ENCODE data around the gene ZNF32. TPM values are rescaled to one million over a fixed set of nuclear protein-coding genes. Genes with fewer than 3 reads are reported as not detected.

Gene ZNF32
- total RNA-seq, 1 experiment from 2014 or later = 23.9 TPM

DNA sequence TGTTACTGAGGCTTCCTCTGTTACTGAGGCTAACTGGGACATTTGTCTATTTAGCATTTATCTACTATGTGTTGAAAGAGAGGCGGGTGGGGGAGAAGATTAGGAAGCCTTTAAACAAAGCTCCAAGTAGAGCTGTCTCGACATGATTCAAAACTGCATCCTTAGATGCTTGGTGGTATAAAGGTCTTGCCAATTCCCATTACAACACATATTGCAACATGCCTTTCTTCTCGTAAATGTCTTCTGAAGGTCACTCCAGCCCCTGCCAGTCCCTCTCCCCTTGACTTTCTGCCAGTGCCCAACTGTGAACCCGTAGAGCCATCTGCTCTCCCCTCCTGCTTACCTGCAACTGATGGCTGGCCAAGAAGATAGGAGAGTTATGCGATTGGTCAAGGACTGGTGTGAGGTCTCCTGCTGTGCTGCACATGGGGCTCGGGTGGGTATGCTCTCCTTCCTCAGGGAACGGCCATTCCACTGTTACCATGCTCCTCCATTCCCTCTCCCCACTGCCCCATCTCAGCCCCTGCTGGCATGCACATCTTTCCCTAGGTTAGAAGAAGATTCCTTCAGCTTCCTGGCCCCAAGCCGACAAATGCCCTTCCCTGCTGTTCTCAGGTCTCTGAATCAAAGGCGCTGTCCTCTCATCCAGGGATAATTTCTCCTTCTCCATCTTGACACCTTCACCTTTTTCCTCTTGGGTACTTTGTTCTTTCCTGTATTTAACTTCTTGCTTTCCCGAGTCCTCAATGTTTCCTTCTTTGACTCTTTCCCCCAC lies 43.6 kb upstream of the ZNF32 start:
- no peak overlapping the region for H3K4me3 Mint-ChIP-seq
- H3K9me3 Mint-ChIP-seq = no peaks in the 10 kb centered on the region

DNA sequence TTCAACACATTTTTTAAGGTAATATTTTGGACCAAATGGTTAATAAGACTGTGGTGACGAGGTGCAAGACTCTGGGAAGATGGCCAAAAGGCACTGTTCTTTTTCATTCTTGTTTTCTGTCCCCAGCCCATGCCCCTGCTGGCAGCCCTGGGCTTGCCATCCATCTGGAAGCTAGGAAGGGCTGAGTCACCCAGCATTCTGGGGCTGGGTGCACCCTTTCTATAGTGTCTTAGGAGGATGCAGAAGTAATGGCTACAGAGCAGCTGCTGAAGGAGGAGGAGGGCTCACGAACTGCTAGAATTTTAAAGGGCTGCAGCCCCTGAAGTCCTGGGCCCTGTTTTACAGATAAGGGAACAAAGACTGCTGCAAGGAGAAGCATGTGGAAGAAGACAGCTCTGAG lies 42.8 kb upstream of the ZNF32 start:
- Mint-ChIP-seq H3K36me3 (no peaks in the 10 kb centered on the region), H3K27me3 (ENCODE audit: low read depth) (peaks cover 65% of the 10 kb centered on the region), H3K9me3 (no peaks in the 10 kb centered on the region), H3K4me3 (no peak overlapping the region), H3K4me1 (0 out of 2 replicates have a peak, but pooled peaks cover 5% of the 10 kb centered on the region), H3K27ac (no peak overlapping the region)
- ChIA-PET CTCF (interaction anchor here (1.1 to 2.7 kb wide), 3 partner anchors 8 to 338 kb away, joined by 4 to 14 read pairs (median 6); no protein-coding TSS in a partner anchor), POLR2A (interaction anchor here (0.5 kb wide), 1 partner anchor 217 kb away, joined by 4 read pairs; no protein-coding TSS in a partner anchor)
- ATAC-seq (no peak), DNase-seq (ENCODE audit: low spot score) (no peak)
- no peak for TF ChIP-seq SMAD4 (CRISPR knock-in tag; IDR thresholded peaks at IDR 0.05)
- TF ChIP-seq CREB1 (CRISPR knock-in tag; IDR thresholded peaks at IDR 0.05) = no peak
- TF ChIP-seq NR1H2 (CRISPR knock-in tag; IDR thresholded peaks at IDR 0.05) = no peak
- TF ChIP-seq, protein P1, sequence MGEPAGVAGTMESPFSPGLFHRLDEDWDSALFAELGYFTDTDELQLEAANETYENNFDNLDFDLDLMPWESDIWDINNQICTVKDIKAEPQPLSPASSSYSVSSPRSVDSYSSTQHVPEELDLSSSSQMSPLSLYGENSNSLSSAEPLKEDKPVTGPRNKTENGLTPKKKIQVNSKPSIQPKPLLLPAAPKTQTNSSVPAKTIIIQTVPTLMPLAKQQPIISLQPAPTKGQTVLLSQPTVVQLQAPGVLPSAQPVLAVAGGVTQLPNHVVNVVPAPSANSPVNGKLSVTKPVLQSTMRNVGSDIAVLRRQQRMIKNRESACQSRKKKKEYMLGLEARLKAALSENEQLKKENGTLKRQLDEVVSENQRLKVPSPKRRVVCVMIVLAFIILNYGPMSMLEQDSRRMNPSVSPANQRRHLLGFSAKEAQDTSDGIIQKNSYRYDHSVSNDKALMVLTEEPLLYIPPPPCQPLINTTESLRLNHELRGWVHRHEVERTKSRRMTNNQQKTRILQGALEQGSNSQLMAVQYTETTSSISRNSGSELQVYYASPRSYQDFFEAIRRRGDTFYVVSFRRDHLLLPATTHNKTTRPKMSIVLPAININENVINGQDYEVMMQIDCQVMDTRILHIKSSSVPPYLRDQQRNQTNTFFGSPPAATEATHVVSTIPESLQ (CRISPR knock-in tag; IDR thresholded peaks at IDR 0.05) = no peak
- TF ChIP-seq NFATC4 (CRISPR knock-in tag; IDR thresholded peaks at IDR 0.05) = no peak
- no peak for TF ChIP-seq JAZF1 (CRISPR knock-in tag; IDR thresholded peaks at IDR 0.05)
- TF ChIP-seq ZNF263 (CRISPR knock-in tag; IDR thresholded peaks at IDR 0.05; ENCODE audit: low read depth) = no peak
- TF ChIP-seq, protein P2, sequence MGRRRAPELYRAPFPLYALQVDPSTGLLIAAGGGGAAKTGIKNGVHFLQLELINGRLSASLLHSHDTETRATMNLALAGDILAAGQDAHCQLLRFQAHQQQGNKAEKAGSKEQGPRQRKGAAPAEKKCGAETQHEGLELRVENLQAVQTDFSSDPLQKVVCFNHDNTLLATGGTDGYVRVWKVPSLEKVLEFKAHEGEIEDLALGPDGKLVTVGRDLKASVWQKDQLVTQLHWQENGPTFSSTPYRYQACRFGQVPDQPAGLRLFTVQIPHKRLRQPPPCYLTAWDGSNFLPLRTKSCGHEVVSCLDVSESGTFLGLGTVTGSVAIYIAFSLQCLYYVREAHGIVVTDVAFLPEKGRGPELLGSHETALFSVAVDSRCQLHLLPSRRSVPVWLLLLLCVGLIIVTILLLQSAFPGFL (CRISPR knock-in tag; IDR thresholded peaks at IDR 0.05; ENCODE audit: borderline replicate concordance) = no peak
- TF ChIP-seq, protein P3, sequence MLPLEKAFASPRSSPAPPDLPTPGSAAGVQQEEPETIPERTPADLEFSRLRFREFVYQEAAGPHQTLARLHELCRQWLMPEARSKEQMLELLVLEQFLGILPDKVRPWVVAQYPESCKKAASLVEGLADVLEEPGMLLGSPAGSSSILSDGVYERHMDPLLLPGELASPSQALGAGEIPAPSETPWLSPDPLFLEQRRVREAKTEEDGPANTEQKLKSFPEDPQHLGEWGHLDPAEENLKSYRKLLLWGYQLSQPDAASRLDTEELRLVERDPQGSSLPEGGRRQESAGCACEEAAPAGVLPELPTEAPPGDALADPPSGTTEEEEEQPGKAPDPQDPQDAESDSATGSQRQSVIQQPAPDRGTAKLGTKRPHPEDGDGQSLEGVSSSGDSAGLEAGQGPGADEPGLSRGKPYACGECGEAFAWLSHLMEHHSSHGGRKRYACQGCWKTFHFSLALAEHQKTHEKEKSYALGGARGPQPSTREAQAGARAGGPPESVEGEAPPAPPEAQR (CRISPR knock-in tag; IDR thresholded peaks at IDR 0.05) = no peak
- TF ChIP-seq, protein P4, sequence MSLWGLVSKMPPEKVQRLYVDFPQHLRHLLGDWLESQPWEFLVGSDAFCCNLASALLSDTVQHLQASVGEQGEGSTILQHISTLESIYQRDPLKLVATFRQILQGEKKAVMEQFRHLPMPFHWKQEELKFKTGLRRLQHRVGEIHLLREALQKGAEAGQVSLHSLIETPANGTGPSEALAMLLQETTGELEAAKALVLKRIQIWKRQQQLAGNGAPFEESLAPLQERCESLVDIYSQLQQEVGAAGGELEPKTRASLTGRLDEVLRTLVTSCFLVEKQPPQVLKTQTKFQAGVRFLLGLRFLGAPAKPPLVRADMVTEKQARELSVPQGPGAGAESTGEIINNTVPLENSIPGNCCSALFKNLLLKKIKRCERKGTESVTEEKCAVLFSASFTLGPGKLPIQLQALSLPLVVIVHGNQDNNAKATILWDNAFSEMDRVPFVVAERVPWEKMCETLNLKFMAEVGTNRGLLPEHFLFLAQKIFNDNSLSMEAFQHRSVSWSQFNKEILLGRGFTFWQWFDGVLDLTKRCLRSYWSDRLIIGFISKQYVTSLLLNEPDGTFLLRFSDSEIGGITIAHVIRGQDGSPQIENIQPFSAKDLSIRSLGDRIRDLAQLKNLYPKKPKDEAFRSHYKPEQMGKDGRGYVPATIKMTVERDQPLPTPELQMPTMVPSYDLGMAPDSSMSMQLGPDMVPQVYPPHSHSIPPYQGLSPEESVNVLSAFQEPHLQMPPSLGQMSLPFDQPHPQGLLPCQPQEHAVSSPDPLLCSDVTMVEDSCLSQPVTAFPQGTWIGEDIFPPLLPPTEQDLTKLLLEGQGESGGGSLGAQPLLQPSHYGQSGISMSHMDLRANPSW (CRISPR knock-in tag; conservative IDR thresholded peaks at IDR 0.05; ENCODE audit: low read depth) = no peak
- no peak for TF ChIP-seq ZNF671 (CRISPR knock-in tag; IDR thresholded peaks at IDR 0.05)
- TF ChIP-seq, protein P5, sequence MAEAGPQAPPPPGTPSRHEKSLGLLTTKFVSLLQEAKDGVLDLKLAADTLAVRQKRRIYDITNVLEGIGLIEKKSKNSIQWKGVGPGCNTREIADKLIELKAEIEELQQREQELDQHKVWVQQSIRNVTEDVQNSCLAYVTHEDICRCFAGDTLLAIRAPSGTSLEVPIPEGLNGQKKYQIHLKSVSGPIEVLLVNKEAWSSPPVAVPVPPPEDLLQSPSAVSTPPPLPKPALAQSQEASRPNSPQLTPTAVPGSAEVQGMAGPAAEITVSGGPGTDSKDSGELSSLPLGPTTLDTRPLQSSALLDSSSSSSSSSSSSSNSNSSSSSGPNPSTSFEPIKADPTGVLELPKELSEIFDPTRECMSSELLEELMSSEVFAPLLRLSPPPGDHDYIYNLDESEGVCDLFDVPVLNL (CRISPR knock-in tag; IDR thresholded peaks at IDR 0.05; ENCODE audit: borderline replicate concordance, low read depth) = no peak
- TF ChIP-seq, protein P6, sequence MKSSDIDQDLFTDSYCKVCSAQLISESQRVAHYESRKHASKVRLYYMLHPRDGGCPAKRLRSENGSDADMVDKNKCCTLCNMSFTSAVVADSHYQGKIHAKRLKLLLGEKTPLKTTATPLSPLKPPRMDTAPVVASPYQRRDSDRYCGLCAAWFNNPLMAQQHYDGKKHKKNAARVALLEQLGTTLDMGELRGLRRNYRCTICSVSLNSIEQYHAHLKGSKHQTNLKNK (CRISPR knock-in tag; IDR thresholded peaks at IDR 0.05) = no peak

More for the DNA sequence above, 43.6 kb upstream of the ZNF32 start:
- ChIA-PET CTCF (interaction anchor here (1.1 to 1.2 kb wide), 2 partner anchors 9 to 93 kb away, joined by 4 to 6 read pairs; no protein-coding TSS in a partner anchor), POLR2A (interaction anchor here (0.6 kb wide), 1 partner anchor 37 kb away, joined by 4 read pairs; no protein-coding TSS in a partner anchor)
- no peak for DNase-seq (ENCODE audit: low spot score)
- H3K4me1 Mint-ChIP-seq = 0 out of 2 replicates have a peak, but pooled peaks cover 5% of the 10 kb centered on the region
- no peak for ATAC-seq
- no peaks in the 10 kb centered on the region for H3K36me3 Mint-ChIP-seq
- H3K27ac Mint-ChIP-seq = no peak overlapping the region
- peaks cover 57% of the 10 kb centered on the region for H3K27me3 Mint-ChIP-seq (ENCODE audit: low read depth)
- TF ChIP-seq, protein P7, sequence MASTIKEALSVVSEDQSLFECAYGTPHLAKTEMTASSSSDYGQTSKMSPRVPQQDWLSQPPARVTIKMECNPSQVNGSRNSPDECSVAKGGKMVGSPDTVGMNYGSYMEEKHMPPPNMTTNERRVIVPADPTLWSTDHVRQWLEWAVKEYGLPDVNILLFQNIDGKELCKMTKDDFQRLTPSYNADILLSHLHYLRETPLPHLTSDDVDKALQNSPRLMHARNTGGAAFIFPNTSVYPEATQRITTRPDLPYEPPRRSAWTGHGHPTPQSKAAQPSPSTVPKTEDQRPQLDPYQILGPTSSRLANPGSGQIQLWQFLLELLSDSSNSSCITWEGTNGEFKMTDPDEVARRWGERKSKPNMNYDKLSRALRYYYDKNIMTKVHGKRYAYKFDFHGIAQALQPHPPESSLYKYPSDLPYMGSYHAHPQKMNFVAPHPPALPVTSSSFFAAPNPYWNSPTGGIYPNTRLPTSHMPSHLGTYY (CRISPR knock-in tag; IDR thresholded peaks at IDR 0.05) = no peak
- TF ChIP-seq, protein P8, sequence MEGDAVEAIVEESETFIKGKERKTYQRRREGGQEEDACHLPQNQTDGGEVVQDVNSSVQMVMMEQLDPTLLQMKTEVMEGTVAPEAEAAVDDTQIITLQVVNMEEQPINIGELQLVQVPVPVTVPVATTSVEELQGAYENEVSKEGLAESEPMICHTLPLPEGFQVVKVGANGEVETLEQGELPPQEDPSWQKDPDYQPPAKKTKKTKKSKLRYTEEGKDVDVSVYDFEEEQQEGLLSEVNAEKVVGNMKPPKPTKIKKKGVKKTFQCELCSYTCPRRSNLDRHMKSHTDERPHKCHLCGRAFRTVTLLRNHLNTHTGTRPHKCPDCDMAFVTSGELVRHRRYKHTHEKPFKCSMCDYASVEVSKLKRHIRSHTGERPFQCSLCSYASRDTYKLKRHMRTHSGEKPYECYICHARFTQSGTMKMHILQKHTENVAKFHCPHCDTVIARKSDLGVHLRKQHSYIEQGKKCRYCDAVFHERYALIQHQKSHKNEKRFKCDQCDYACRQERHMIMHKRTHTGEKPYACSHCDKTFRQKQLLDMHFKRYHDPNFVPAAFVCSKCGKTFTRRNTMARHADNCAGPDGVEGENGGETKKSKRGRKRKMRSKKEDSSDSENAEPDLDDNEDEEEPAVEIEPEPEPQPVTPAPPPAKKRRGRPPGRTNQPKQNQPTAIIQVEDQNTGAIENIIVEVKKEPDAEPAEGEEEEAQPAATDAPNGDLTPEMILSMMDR (IDR thresholded peaks at IDR 0.05) = no peak
- TF ChIP-seq, protein P9, sequence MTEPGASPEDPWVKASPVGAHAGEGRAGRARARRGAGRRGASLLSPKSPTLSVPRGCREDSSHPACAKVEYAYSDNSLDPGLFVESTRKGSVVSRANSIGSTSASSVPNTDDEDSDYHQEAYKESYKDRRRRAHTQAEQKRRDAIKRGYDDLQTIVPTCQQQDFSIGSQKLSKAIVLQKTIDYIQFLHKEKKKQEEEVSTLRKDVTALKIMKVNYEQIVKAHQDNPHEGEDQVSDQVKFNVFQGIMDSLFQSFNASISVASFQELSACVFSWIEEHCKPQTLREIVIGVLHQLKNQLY (CRISPR knock-in tag; IDR thresholded peaks at IDR 0.05) = no peak

All from WTC11 (cell line).